ENCODE measurements around the gene LNX1.

LNX1 gene

DNA sequence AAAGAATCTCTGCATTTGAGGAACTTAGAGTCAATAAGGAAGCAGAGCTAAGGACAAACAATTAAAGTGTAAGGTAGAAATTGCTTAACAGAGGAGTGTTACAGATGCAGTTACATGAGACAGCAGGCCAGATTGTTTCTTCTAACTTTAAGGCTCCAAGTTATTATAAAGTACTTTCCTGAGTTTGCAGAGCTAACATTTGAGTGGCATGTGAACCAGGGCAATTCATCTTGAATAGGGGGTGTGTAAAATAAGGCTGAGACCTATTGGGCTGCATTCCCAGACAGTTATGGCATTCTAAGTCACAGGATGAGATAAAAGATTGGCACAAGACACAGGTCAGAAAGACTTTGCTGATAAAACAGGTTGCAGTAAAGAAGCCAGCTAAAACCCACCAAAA lies 7.6 kb upstream of the LNX1 start:
- DNase-seq (ENCODE audit: low spot score), result no peak

DNA sequence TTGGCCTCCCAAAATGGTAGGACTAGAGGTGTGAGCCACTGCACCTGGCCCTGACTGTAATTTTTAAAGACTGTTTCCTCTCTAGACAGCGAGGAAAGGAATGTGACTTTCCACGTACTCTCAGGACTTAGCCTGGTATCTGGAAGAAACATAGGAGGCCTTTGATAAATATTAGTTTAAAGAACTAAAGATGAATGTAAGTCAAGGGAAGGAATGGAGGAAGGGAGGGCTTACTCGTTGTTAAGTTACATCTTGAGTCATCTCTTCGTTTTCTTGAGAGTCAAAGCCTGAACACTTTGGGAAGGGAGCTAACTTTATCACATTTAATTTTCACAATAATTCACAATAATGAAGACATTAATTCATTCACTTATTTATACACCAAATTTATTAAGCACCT lies 7.2 kb upstream of the LNX1 start:
- no peak for DNase-seq (ENCODE audit: low spot score)

DNA sequence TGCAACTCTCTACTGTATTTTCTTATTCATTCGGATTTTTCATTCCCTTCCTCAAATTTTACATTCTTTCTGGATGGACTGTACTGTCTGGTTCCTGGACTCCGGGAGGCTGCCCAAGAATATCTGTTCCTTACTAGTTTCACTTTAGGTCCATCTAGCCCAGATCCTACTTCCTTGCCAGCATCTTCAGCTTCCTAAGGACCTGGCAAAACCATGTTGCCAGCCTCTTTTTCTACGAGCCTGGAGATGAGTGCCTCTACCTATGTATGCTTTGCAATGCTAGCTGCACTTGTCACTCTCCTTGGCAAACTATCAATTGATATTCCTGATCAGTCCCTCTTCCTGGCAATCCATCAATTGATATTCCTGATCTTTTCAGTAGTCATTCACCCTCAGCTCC lies 5.6 kb upstream of the LNX1 start:
- no peak for DNase-seq (ENCODE audit: low spot score)

DNA sequence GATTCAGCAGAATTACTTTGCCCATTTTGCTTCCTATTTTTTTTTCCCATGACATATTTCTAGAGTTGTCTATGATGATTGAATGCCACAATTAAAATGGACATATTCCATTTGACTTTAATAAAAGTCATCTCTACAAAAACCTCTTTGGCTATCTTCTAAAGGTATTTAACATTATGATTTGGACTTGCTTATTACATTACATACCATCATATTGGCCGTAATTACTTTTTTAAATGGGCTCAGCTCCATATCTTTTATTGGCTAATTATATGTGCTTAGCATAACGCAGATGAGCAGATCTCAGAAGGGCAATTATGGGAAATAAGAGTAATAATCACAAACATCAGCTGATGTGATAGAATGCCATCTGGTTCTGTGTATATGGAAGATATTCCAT lies 4.5 kb upstream of the LNX1 start:
- no peak for DNase-seq (ENCODE audit: low spot score)

DNA sequence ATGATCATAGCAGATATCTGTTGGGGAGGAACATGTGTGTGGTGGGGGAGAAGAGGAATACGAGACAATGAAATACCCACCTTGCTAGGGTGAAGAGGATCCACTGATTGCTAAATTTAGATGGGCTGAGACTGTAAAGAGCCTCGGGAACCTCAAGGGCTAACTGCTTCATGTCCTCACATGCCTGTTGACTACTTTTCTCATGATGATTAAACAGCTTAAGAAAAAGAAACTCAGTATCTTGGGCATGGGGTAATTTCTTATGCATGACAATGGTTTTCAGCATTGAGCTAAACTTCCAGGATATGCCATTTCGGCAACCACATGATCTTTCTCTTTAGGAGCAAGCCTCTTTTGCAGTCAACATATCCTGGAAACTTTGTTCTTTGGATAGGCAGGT lies 3.9 kb upstream of the LNX1 start:
- DNase-seq (ENCODE audit: low spot score), result no peak

DNA sequence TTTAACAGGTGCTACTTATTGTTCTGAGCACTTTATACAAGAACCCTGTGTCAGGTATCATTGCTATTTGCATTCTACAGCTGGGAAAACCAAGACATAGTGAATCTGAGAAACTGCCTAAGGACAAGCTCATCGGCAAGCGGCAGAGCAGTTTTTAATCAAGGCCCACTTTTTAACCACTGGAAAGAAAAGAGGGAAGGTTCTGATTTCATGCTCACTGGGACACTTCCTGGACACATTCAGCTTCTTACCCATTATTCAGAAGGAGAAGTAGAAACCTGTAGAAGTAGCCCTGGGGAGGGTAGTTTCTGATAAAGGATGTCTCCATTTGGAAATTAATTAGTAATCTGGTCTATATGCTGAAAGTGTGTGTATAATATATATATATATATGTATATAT lies 2.5 kb upstream of the LNX1 start:
- no peak for DNase-seq (ENCODE audit: low spot score)

DNA sequence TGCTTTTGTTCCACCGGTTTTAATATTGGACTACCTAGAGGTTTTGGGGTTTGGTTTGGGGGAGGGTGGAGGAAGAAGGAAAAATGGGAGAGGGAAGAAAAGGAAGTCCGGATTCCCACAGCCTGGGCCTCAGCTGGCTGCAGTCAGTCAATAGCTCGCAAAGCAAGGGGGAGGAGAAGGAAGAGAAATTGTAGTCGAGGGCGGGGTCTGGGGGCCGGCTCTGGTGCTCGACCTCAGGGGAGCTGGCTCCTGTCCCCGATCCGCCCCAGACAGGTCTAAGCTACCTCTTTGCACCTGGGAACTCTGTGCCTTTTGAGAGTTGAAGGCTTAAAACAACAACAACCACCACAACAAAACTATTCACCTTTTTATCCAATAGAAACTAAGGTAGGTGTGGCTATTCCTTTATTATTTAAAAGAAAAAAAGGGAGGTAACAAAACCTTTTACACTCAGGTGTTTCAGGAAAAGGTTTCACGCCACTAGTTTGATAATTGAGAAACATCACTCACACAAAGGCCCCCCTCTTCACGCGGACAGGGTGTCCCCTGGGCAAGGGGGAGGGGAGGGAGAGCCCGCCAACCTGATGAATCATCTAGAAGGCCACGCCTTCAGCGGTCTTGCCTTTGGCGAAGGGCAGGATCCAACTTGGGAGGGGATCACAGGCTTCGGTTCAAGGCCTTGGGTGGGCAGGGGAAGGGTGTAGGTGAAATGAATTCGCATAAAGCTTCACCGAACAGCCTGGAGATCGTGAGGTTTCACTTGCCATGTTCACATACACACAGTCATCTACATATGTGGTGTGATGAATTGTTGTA lies 1.6 kb upstream of the LNX1 start:
- no peak for DNase-seq (ENCODE audit: low spot score)

DNA sequence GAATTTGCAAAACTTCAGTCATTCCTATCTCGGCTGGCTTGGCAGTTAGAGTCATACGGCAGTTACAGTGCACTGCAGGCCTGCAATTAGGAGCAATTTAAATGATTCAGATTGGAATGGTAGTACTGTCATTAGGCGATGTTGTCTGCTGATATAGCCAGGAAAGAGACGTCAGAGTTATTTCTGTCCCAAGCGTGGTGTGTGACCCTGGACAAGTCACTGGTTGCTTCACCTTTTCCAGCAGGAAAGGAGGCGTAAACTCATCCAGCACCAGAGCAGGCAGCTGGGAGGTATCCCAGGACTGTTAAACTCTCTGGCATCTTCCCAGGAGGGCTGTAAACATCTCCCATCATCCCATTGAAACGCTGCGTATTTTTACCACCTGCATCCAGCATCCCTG lies 836 bp upstream of the LNX1 start:
- no peak for DNase-seq (ENCODE audit: low spot score)

DNA sequence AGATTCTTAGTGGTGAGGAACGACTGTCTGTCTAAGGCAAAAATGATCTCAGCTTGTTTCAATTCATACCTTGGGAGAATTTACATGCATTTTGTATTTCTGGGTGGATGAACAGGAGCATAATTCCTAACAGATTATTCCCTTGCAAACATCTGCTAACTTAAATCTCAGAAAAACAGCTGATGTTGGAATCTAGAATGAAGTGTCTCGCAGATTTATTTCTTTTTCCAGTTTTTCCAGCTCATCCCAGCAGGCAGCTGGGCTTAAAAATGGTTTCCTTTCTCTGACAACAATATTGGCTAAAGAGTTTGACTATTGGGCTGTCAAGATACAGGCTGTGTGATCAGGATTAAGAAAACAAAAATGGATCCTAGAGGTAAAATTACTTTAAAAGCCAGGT lies 1.1 kb downstream of the LNX1 start:
- DNase-seq (ENCODE audit: low spot score), result no peak

DNA sequence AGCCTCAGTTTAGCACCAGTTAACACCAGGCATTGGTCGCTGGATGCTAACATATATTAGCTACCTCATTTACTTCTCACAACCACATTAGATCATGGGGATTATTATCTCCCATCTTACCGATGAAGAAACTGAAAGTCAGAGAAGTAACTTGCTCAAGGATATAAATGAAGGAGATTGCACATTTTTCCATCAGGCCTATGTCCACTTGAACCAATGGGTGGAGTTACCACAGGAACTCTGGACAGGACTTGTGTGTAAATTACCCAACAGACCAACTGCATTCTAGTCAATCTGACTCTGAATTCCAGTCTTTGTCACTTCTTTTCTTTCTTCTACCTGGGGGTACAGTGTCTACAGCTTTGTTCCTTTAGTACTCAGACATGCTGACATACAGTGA lies 1.8 kb downstream of the LNX1 start:
- no peak for DNase-seq (ENCODE audit: low spot score)

DNA sequence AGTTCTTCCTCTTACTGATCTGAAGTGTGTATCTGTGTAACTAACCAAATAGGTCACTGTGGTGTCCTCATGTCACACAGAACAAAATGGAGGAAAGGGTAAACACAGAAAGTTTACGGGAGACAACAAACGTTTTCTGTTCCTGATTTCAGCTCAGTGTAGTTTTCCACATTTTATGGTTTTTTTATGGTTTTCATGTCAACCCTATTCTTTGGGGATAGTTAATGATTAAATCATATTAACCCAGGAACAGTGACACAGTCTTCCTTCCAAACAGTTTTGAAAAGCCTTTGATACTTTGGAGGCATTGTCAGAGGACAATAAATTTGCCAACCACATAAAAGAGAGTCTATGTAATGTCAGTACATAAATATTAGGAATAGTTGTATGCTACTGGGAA lies 4.2 kb downstream of the LNX1 start:
- DNase-seq (ENCODE audit: low spot score), result no peak

DNA sequence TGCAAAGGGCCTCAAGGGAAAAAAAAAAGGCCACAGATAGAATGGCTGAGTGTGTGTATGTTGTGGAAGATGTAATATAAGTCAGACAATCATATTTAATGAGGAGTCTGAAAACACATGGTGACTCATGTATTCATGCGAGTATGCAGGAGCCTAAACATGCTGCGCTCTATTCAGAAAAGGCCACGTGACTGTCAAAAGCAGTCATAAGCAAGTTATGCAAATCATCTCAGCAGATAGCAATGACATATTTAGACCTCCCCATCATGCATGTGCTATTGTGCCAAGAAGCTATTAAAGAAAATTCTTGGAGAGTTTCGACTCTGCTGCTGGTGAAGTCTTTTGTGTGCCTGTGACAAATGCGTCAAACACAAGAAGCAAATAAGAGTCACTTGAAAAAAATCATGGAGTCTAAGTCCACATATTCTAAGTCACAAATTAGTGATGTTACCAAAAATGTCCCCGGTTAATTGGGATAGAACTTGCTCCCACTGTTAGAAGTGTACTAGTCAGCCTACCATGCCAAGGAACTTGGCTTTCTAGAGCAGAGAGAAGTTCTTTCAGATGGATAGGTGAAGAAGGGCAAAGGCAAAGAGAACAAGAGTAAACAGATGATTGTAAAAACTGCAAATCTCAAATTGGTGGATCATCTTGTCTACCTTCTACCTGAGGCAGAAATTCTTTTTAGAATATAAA lies 5.0 kb downstream of the LNX1 start:
- peak; percentile 85 for DNase-seq (ENCODE audit: low spot score)

DNA sequence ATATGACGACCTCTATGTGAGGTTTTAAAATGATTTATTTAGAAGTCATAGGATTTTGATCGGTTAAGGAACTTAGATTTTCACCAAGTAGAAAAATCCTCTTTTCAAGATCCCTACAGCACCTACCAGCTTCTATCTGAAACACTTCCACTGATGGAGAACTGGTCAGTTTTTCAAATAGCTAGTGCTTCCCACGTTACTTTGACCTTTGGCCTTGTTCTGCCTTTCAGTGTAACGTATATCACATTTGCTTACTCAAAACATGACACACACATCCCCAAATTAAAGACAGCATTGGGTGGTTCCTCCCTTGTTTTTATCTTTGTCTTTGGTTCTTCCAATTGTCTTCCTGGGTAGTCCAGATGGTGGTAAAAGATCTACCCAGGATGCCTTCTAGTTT lies 6.6 kb downstream of the LNX1 start:
- no peak for DNase-seq (ENCODE audit: low spot score)

DNA sequence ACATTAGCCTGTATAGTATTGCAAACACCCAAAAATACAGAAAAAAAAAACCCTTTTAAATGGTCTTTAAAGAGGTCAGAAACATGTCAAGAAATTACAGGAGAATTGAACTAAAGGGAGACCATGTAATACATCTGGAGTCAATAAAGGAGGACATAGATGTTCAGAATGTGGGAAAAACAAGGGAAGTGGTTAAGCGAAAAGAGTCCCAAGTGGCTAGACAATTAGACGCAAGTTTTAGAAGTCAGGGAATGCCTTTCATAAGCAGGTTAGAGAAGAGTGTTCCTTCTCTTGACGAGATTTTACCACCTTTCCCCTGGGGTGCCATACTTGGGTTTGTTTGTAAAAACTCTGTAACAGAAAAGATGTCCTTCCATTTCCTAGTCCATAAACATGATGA lies 7.8 kb downstream of the LNX1 start:
- DNase-seq (ENCODE audit: low spot score), result no peak

DNA sequence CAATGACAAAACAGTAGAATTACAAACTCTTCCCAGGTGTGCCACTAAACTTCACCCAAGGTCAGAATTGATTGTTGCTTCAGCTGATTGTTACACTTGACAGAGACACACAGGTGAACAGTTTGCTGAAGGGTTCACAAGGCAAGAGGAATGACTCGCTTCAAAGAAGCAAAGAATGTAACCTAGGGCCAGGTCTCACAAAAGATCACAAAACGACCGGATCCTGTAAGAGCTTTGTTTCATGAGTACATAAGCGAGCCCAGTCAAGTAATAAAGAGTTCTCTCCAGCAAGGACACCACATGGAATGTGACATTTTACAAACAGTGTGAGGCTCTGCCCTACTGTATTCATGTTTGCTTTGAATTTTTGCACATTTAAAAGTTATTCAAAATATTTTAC lies 9.1 kb downstream of the LNX1 start:
- DNase-seq (ENCODE audit: low spot score), result no peak

DNA sequence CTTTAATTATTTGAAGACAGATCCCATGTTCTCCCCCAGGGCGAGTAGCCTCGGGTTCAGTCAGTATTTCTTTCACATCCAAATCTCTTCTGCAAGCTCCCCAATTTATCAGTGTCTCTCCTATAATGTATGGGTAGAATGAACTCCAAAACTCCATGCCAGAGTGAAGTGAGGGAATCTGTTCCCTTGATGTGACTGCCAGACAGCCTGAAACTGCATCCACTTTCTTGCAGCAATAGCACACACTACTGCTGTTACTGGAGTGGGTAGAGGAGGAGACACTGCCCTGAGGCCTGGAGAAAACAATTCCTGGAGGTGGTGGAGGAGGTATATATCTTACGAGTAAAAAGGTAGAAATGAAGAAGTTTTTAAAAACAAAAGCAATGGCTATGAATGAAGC lies 11.0 kb downstream of the LNX1 start:
- DNase-seq (ENCODE audit: low spot score), result no peak

DNA sequence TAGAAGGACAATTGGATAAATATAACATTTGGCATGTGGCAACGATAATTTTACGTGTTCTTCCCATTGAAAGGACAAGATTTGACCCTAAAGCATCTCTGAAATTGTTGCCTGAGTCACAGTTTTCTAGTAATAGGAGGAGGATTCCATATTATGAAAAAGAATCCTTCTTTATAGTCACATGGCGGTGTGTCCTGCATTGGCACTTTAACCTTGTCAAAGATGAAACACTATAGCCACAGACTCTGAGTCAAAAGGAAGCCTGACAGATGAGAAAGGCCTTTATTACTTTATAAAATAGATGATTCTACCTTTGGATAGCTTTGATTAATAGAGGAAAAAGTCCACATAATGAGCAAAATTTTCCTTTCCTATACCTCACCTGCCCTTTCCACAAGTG lies 11.5 kb downstream of the LNX1 start:
- no peak for DNase-seq (ENCODE audit: low spot score)

DNA sequence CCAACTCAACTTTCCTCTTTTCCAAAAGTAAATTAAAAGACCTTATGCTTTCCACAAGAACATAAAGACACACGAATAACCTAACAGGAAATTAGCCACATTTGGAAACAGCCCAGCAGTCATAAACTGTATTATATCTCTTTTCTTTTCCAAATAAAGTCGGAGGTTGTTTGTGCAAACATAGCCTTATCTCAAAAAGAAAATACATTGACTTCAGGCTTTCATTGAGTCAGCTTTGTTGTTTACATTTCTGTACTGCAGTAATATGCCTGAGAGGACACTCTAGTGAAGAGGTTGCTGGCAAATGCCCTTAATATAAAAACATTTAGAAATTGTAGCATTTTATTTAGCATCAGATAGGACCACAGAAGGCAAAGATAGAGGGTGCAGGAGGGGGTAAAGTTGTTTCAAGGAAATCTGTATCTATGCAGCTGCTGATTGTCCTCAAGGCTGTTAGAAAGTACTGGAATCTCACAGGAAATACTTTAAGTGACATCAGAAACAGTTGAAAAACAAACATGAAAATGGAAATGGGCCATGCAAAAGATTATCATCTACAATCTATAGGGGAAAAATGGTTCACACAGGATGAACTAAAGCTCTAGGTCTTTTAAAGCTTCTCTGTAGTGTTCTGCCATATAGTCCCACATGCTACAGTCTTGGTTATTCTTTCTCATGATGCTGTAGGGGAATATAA lies 14.5 kb downstream of the LNX1 start:
- DNase-seq (ENCODE audit: low spot score), result no peak

DNA sequence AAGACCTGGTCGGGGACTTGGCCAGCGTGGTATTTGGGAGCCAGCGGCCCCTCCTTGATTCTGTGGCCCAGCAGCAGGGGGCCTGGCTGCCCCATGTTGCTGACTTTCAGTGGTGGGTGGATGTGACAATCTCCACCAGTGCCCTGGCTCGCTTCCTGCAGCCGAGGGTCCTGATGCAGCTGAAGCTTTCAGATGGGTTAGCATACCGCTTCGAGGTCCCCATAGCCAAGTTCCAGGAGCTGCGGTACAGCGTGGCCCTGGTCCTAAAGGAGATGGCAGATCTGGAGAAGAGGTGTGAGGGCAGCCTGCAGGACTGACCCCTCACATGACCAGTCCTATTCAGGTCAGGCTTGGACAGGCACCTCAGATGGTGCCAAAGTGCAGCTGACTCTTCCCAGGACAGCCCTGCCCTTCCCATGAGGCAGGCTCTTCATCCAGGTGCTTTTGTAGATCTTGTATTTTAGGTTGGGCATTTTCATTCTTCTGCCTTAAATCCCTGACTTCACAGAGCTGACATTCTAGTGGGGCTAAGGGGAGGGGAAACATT lies 15.1 kb downstream of the LNX1 start:
- DNase-seq (ENCODE audit: low spot score), result no peak

DNA sequence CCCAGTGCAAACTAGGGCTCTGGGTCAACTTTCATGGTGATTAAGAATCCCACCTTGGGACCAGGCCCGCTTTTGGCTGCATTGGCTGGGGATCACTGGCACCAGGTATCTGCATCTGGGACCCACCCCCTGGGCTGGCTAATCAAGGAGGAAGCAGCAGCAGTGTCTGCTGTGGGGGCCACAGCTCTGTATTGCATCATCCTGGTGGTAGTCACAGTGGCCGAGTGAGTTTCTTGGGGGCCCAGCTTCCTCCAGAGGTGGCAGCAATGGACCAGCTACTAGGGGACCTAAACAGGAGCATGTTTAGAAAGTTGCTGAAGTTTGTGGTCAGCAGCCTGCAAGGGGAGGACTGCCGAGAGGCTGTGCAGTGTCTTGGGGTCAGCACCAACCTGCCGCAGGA lies 15.7 kb downstream of the LNX1 start:
- DNase-seq (ENCODE audit: low spot score), result no peak

DNA sequence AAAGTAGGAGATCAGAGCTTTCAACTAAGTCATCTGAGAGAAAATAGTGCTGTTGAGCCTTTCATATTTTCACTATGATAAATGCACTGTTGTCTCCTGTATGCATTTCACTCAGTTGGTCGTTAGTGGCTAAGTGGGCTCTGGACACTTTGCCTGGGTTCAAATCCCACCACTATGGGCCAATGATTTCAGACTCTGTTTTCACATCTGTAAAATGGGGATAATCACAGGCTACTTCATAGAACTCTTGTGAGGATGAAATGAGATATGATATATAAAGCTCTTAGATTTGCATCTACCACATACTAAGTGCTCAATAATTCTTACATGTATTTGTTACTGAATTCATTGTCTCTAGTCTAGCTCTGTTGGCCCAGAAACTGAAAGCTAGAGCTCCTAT lies 16.8 kb downstream of the LNX1 start:
- DNase-seq (ENCODE audit: low spot score), result no peak

DNA sequence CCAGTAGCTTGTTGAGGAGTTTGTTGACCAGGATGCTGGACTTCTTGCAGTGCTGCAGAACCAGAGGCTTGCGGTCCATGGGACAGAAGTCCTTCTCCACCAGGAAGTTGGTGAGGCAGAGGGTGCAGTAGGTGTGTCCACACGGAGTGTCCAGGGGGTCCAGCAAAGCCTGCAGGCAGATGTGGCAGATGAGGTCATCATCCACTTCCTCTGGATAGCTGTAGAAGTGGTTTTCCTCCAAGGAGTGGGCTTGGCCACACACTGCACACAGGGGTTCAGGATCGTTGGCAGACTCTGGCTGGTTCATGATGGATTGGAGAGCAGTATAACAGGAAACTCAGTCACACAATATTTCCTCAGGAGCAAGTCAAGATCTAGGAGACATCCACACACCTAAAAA lies 17.6 kb downstream of the LNX1 start:
- DNase-seq (ENCODE audit: low spot score), result no peak

DNA sequence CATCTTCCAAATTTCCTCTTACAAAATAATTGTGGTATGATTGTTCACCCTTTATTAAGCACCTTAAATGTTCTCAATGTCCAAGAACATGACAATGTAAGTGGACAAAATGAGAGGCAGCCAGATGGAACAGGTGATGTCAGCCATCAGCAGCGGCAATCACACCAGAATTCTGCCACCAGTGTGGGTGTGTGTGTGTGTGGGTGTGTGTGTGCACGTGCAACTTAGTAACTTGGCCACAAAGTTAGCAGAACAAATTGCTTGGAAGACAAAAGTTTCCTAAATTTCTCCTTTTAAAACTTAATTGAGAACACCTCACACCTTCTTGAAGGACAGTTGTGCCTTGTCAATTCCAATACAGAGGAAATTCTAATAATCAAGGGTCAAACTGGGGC lies 18.7 kb downstream of the LNX1 start:
- no peak for DNase-seq (ENCODE audit: low spot score)

Measured in AG20443 (cell line).